GM18873 (cell line): Measurements from ENCODE around the gene APEH.
"Not testable (repeated sequence)": the region's sequence is repeated elsewhere in the genome, so short reads cannot be mapped to it uniquely, and the experiment has no call there.

Experiments used
- ATAC-seq: cut with Tn5 transposase; IDR thresholded peaks from one replicate; pipeline ENCODE4 v1.9.1; 2021; ENCODE audit warnings: mild to moderate bottlenecking, moderate library complexity, moderate number of reproducible peaks; ENCODE audit not compliant: unreplicated experiment, low FRiP score

Gene APEH

GRCh38 chr3:49667701-49668413 lies 6.3 kb upstream of the APEH start:
- ATAC-seq, result no peak

GRCh38 chr3:49668414-49668797 lies 5.7 kb upstream of the APEH start:
- ATAC-seq, result no peak

- ATAC-seq, result no peak
Observed at GRCh38 chr3:49668861-49669260, 5.3 kb upstream of the APEH start.

- no peak for ATAC-seq
Observed at GRCh38 chr3:49669352-49669751, 4.8 kb upstream of the APEH start.

GRCh38 chr3:49670940-49671290 lies 3.2 kb upstream of the APEH start:
- no peak for ATAC-seq

GRCh38 chr3:49671291-49672288 lies 2.6 kb upstream of the APEH start:
- no peak for ATAC-seq

GRCh38 chr3:49673121-49673714 lies 933 bp upstream of the APEH start:
- no peak for ATAC-seq

- ATAC-seq, result no peak
Observed at GRCh38 chr3:49674497-49674983, 389 bp downstream of the APEH start.

- no peak for ATAC-seq
Observed at GRCh38 chr3:49675912-49676311, 1.8 kb downstream of the APEH start.

GRCh38 chr3:49680493-49681231 lies 6.5 kb downstream of the APEH start:
- no peak for ATAC-seq

GRCh38 chr3:49681232-49681522 lies 7.0 kb downstream of the APEH start:
- ATAC-seq, result no peak

- no peak for ATAC-seq
Observed at GRCh38 chr3:49681543-49681942, 7.4 kb downstream of the APEH start.

- ATAC-seq, result no peak
Observed at GRCh38 chr3:49683162-49683561, 9.0 kb downstream of the APEH start.

- ATAC-seq, result not testable (repeated sequence)
Observed at GRCh38 chr3:49684453-49684852, 10.3 kb downstream of the APEH start.

GRCh38 chr3:49685103-49685502 lies 11.0 kb downstream of the APEH start:
- ATAC-seq, result not testable (repeated sequence)

- not testable (repeated sequence) for ATAC-seq
Observed at GRCh38 chr3:49685846-49686245, 11.7 kb downstream of the APEH start.

- ATAC-seq, result not testable (repeated sequence)
Observed at GRCh38 chr3:49686346-49686745, 12.2 kb downstream of the APEH start.

GRCh38 chr3:49686769-49687423 lies 12.7 kb downstream of the APEH start:
- not testable (repeated sequence) for ATAC-seq

GRCh38 chr3:49687424-49687795 lies 13.3 kb downstream of the APEH start:
- not testable (repeated sequence) for ATAC-seq
